Thoracic aorta (tissue), 2 donors: Measurements from ENCODE around the gene NXPE3. TPM values are rescaled to one million over a fixed set of nuclear protein-coding genes. Genes with fewer than 3 reads are reported as not detected.

Source experiments
- ATAC-seq: fragments of 150-250 bp; one replicate; pipeline ENCODE4 v1.8.0; 2017; ENCODE audit warnings: low read depth; ENCODE audit not compliant: insufficient number of reproducible peaks, low FRiP score
- DNase-seq: peaks from one replicate; pipeline ENCODE4 v3.0.0-alpha.2; 2020; ENCODE audit warnings: low spot score
- H3K27ac ChIP-seq, 2 donors: fragments of 200-600 bp; sonication (generic); 1 replicate in 1 of 2; 2 replicates in 1 of 2; pipeline ENCODE4 v1.5.1; 2016; ENCODE audit warnings: mild to moderate bottlenecking in 2 of 2, moderate library complexity in 2 of 2
- H3K27me3 ChIP-seq: fragments of 200-600 bp; sonication (generic); replicated peaks from 2 replicates; pipeline ENCODE4 v1.6.0; 2016; ENCODE audit warnings: mild to moderate bottlenecking; ENCODE audit not compliant: insufficient read depth
- H3K36me3 ChIP-seq: fragments of 200-600 bp; sonication (generic); one replicate; pipeline ENCODE4 v1.5.1; 2016
- H3K4me1 ChIP-seq, 2 donors: fragments of 200-600 bp; sonication (generic); 1 replicate in 1 of 2; 2 replicates in 1 of 2; pipeline versions ENCODE4 v1.5.1 to v1.6.0; 2016; ENCODE audit warnings: low read depth in 2 of 2, mild to moderate bottlenecking in 1 of 2; ENCODE audit not compliant: control insufficient read depth in 1 of 2
- H3K4me3 ChIP-seq: fragments of 200-600 bp; sonication (generic); 2 replicates; pipeline ENCODE4 v1.5.1; 2016; ENCODE audit warnings: mild to moderate bottlenecking
- H3K9me3 ChIP-seq: fragments of 200-600 bp; sonication (generic); 2 replicates; pipeline ENCODE4 v1.5.1; 2016
- total RNA-seq, 2 donors: library from RNA; depleted of rRNA; stranded (reverse); fragments of >200 nt; gene quantifications; one replicate each; pipeline versions ENCODE4 v1.1.0 to v1.2.3, GENCODE V29; 2016
- TF ChIP-seq, protein P1 (sequence below): fragments of 200-600 bp; sonication (generic); IDR thresholded peaks from one replicate; pipeline ENCODE4 v1.5.1; 2019; ENCODE audit warnings: antibody characterized with exemption

Gene NXPE3
- total RNA-seq, 2 donors from 2014 or later, result 15.7 to 30.7 TPM

DNA sequence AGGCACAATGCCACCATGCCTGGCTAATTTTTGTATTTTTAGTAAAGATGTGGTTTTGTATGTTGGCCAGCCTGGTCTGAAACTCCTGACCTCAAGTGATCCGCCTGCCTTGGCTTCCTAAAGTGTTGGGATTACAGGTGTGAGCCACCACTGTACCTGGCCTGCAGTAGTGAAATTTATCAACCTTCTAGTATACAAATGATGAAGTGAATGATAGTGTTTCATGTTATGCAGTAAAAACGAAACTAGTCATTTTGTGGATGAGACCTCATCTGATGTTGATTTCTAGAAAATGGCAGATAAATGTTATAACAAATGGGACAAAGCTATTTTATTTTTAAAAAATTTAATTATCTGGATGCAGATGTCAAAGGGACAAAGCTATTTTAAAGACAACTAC is 32.9 kb downstream of the NXPE3 start:
- DNase-seq (no peak), ATAC-seq (no peak)
- no peak overlapping the region for H3K4me3 ChIP-seq
- no peaks in the 10 kb centered on the region for H3K9me3 ChIP-seq
- H3K27ac ChIP-seq, result no peak overlapping the region
- H3K27me3 ChIP-seq, result no peaks in the 10 kb centered on the region
- TF ChIP-seq, protein P1, sequence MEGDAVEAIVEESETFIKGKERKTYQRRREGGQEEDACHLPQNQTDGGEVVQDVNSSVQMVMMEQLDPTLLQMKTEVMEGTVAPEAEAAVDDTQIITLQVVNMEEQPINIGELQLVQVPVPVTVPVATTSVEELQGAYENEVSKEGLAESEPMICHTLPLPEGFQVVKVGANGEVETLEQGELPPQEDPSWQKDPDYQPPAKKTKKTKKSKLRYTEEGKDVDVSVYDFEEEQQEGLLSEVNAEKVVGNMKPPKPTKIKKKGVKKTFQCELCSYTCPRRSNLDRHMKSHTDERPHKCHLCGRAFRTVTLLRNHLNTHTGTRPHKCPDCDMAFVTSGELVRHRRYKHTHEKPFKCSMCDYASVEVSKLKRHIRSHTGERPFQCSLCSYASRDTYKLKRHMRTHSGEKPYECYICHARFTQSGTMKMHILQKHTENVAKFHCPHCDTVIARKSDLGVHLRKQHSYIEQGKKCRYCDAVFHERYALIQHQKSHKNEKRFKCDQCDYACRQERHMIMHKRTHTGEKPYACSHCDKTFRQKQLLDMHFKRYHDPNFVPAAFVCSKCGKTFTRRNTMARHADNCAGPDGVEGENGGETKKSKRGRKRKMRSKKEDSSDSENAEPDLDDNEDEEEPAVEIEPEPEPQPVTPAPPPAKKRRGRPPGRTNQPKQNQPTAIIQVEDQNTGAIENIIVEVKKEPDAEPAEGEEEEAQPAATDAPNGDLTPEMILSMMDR, result no peak
- peaks cover 6 to 13% of the 10 kb centered on the region in 2 donors for H3K4me1 ChIP-seq
- H3K36me3 ChIP-seq, result no peaks in the 10 kb centered on the region

- no peak for ATAC-seq
- peaks cover 6 to 13% of the 10 kb centered on the region in 2 donors for H3K4me1 ChIP-seq
Observed at GRCh38 chr3:101812895-101813294, 33.9 kb downstream of the NXPE3 start.

GRCh38 chr3:101813817-101814440 is 34.9 kb downstream of the NXPE3 start:
- ATAC-seq (no peak), DNase-seq (no peak)
- Histone ChIP-seq H3K9me3 (no peaks in the 10 kb centered on the region), H3K4me1 (peaks cover 6 to 13% of the 10 kb centered on the region in 2 donors), H3K36me3 (no peaks in the 10 kb centered on the region), H3K4me3 (no peak overlapping the region), H3K27me3 (no peaks in the 10 kb centered on the region), H3K27ac (no peak overlapping the region)
- TF ChIP-seq, protein P1, result peak; percentile 62

More at GRCh38 chr3:101812895-101813294, 33.9 kb downstream of the NXPE3 start:
- Histone ChIP-seq H3K27ac (no peak overlapping the region), H3K36me3 (no peaks in the 10 kb centered on the region), H3K27me3 (no peaks in the 10 kb centered on the region), H3K9me3 (no peaks in the 10 kb centered on the region), H3K4me3 (no peak overlapping the region)
- TF ChIP-seq, protein P1, result no peak
- no peak for DNase-seq

GRCh38 chr3:101814835-101815234 is 35.8 kb downstream of the NXPE3 start:
- TF ChIP-seq, protein P1, result no peak
- Histone ChIP-seq H3K4me1 (peaks cover 0 to 4% of the 10 kb centered on the region in 2 donors), H3K36me3 (no peaks in the 10 kb centered on the region), H3K27ac (no peak overlapping the region), H3K9me3 (no peaks in the 10 kb centered on the region), H3K27me3 (no peaks in the 10 kb centered on the region), H3K4me3 (no peak overlapping the region)
- DNase-seq (no peak), ATAC-seq (no peak)

DNA sequence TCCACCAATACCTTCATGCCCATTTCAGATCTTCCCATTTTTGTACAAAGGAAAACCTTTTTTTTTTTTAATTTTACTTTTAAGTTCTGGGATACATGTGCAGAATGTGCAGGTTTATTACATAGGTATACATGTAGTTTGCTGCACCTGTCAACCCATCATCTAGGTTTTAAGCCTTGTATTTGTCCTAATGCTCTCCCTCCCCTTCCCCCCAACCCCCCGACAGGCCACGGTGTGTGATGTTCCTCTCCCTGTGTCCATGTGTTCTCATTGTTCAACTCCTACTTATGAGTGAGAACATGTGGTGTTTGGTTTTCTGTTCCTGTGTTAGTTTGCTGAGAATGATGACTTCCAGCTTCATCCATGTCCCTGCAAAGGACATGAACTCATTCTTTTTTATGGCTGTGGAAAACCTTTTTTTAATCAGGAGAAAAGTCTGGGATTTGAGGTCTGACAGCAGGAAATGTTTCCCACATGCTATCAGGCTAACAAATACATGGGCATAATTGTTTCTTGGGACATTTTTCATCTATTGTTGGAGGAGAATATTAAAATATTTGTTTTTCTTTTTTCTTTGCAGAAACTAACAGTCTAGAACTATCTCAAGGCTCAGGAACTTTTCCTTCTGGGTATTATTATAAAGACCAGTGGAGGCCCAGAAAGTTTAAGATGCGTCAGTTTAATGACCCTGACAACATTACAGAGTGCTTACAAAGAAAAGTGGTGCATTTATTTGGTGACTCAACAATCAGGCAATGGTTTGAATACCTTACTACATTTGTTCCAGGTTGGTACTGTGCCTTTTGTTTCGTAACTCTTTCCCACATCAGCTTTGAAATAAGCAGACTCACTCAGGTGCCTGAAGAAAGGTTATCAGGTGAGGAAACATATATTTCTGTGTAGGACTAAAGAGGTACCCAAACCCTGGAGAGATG is 37.5 kb downstream of the NXPE3 start:
- no peaks in the 10 kb centered on the region for H3K27me3 ChIP-seq
- H3K4me3 ChIP-seq, result no peak overlapping the region
- H3K4me1 ChIP-seq, result no peaks in the 10 kb centered on the region
- H3K36me3 ChIP-seq, result peaks cover 8% of the 10 kb centered on the region
- ATAC-seq (no peak), DNase-seq (no peak)
- TF ChIP-seq, protein P1, result no peak
- no peaks in the 10 kb centered on the region for H3K9me3 ChIP-seq
- no peak overlapping the region for H3K27ac ChIP-seq
